Raji (cell line): ENCODE results near the gene ZDHHC13.

Experiments
- POLR2A ChIP-seq: IDR thresholded peaks from 2 replicates; pipeline ENCODE4 v1.6.1; 2011; ENCODE audit warnings: low read depth, low read length, control low read depth; ENCODE audit not compliant: insufficient read depth

Gene ZDHHC13

GRCh38 chr11:19181531-19182261 lies 64.7 kb downstream of the ZDHHC13 start:
- no peak for TF ChIP-seq POLR2A

GRCh38 chr11:19183646-19184045 lies 66.7 kb downstream of the ZDHHC13 start:
- TF ChIP-seq POLR2A = no peak

GRCh38 chr11:19185036-19185435 lies 68.1 kb downstream of the ZDHHC13 start:
- TF ChIP-seq POLR2A = no peak

GRCh38 chr11:19185516-19186052 lies 68.6 kb downstream of the ZDHHC13 start:
- no peak for TF ChIP-seq POLR2A

- TF ChIP-seq POLR2A = no peak
These were observed 70.3 kb downstream of the ZDHHC13 start for GRCh38 chr11:19187114-19187832.

- no peak for TF ChIP-seq POLR2A
These were observed 70.9 kb downstream of the ZDHHC13 start for GRCh38 chr11:19187833-19188258.

GRCh38 chr11:19191530-19192169 lies 74.7 kb downstream of the ZDHHC13 start:
- no peak for TF ChIP-seq POLR2A

- no peak for TF ChIP-seq POLR2A
These were observed 76.9 kb downstream of the ZDHHC13 start for GRCh38 chr11:19193916-19194315.

GRCh38 chr11:19194620-19195308 lies 77.8 kb downstream of the ZDHHC13 start:
- no peak for TF ChIP-seq POLR2A

- TF ChIP-seq POLR2A = no peak
These were observed 79.5 kb downstream of the ZDHHC13 start for GRCh38 chr11:19196432-19196831.

GRCh38 chr11:19199048-19199447 lies 82.1 kb downstream of the ZDHHC13 start:
- no peak for TF ChIP-seq POLR2A

- TF ChIP-seq POLR2A = no peak
These were observed 82.8 kb downstream of the ZDHHC13 start for GRCh38 chr11:19199771-19200170.

- TF ChIP-seq POLR2A = no peak
These were observed 83.6 kb downstream of the ZDHHC13 start for GRCh38 chr11:19200410-19201201.
